ENCODE measurements around the gene VPS33A. TPM values are rescaled to one million over a fixed set of nuclear protein-coding genes. Genes with fewer than 3 reads are reported as not detected.

Gene VPS33A
- total RNA-seq, 3 donors from 2014 or later: 13.4 to 17.4 (median 14.4) TPM

DNA sequence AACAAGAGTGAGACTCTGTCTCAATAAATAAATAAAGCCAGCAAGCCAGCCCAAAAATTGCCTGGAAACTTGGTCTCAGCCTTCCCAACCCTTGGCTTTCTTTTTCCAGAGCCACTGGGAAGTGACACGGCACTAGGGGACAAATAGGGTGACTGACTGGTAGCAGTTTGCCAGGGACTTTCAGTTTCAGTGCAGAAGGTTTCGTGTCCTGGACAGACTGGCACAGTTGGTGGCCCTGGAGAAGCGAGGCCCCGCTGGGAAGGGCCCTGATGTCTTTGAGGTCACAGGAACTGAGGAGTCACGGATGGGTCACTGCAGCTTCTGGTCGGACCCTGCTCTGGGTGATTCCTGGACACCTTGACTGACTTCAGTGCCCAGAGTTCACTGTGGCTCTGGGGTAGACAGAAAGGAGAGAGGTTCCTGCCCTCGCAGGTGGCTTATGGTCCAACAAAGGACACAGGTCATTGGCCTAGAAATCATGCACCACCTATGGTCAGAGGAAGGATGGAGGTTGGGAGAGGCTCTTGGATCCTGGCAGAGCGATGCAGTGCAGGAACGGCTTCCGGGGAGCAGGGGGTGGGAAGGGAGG lies 80.7 kb downstream of the VPS33A start:
- no peaks in the 10 kb centered on the region for H3K27me3 ChIP-seq
- H3K4me1 ChIP-seq: no peaks in the 10 kb centered on the region
- DNase-seq (ENCODE audit: low spot score in 2 of 2): no peak
- H3K9me3 ChIP-seq: no peaks in the 10 kb centered on the region
- H3K4me3 ChIP-seq: no peak overlapping the region
- intact Hi-C loops (cut with DNase I; ENCODE audit: low total_unique reads): no loop called here
- no peaks in the 10 kb centered on the region for H3K36me3 ChIP-seq
- TF ChIP-seq, protein P1, sequence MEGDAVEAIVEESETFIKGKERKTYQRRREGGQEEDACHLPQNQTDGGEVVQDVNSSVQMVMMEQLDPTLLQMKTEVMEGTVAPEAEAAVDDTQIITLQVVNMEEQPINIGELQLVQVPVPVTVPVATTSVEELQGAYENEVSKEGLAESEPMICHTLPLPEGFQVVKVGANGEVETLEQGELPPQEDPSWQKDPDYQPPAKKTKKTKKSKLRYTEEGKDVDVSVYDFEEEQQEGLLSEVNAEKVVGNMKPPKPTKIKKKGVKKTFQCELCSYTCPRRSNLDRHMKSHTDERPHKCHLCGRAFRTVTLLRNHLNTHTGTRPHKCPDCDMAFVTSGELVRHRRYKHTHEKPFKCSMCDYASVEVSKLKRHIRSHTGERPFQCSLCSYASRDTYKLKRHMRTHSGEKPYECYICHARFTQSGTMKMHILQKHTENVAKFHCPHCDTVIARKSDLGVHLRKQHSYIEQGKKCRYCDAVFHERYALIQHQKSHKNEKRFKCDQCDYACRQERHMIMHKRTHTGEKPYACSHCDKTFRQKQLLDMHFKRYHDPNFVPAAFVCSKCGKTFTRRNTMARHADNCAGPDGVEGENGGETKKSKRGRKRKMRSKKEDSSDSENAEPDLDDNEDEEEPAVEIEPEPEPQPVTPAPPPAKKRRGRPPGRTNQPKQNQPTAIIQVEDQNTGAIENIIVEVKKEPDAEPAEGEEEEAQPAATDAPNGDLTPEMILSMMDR (IDR thresholded peaks at IDR 0.05): no peak
- TF ChIP-seq POLR2A (IDR thresholded peaks at IDR 0.05) (no peak), POLR2AphosphoS5 (IDR thresholded peaks at IDR 0.05) (no peak)
- H3K27ac ChIP-seq: no peak overlapping the region

DNA sequence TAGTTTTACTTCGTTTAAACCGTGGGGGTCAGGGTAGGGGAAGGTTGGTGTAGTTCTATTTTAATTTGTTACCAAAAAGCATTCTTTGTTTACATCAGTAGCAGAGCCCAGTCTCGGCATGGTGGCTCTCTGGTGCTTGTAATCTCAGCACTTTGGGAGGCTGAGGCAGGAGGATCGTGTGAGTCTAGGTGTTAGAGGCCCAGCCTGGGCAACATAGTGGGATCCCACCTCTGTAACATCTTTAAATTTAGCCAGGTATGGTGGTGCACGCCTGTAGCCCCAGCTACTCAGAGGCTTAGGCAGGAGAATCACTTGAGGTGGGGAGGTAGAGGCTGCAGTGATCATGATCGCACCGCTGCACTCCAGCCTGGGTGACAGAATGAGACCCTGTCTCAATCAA lies 81.2 kb downstream of the VPS33A start:
- H3K27me3 ChIP-seq: no peaks in the 10 kb centered on the region
- DNase-seq (ENCODE audit: low spot score in 2 of 2): no peak
- intact Hi-C loops (cut with DNase I; ENCODE audit: low total_unique reads): no loop called here
- H3K9me3 ChIP-seq: no peaks in the 10 kb centered on the region
- H3K4me1 ChIP-seq: no peaks in the 10 kb centered on the region
- H3K27ac ChIP-seq: no peak overlapping the region
- no peaks in the 10 kb centered on the region for H3K36me3 ChIP-seq
- no peak overlapping the region for H3K4me3 ChIP-seq
- TF ChIP-seq POLR2A (IDR thresholded peaks at IDR 0.05): no peak
- TF ChIP-seq, protein P1 (IDR thresholded peaks at IDR 0.05): no peak
- no peak for TF ChIP-seq POLR2AphosphoS5 (IDR thresholded peaks at IDR 0.05)

DNA sequence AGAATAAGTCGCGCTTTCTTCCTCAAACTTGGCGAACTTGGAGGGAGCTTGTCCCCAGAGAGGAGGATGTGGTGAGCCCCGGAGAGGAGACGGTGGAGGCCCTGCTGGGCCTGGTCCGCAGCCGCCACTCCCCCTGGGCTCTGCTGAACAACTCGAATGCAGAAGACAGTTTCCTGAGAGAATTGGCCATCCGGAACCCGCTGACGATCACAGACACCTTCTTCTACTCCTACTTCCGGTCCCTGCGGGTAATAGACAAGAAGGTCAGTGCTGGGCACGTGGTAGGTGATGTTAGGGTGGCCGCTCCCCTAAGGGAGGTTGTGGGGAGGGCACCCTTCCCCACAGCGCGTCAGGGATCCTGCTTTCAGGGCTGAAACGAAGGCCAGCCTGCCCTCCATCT lies 81.8 kb downstream of the VPS33A start:
- no peak for TF ChIP-seq POLR2A (IDR thresholded peaks at IDR 0.05)
- TF ChIP-seq, protein P1 (IDR thresholded peaks at IDR 0.05): no peak
- no peak for TF ChIP-seq POLR2AphosphoS5 (IDR thresholded peaks at IDR 0.05)
- intact Hi-C loops (cut with DNase I; ENCODE audit: low total_unique reads): no loop called here

DNA sequence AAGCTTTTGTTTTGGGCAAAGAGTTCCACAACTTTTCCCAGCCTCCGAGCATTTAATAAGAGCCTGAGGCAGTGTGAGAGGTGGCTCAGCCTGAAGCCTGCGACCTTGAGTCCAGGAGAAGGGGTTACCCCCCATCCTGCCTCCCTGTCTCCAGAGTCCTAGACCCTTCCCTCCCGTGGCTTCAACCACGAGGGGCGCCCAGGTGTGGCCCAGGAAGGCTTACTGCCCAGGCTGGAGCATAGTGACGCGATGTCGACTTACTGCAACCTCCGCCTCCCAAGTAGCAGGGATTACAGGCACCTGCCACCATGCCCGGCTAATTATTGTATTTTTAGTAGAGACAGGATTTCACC lies 82.7 kb downstream of the VPS33A start:
- no peak overlapping the region for H3K27ac ChIP-seq
- H3K27me3 ChIP-seq: no peaks in the 10 kb centered on the region
- H3K36me3 ChIP-seq: no peaks in the 10 kb centered on the region
- no peak for TF ChIP-seq POLR2AphosphoS5 (IDR thresholded peaks at IDR 0.05)
- TF ChIP-seq, protein P1 (IDR thresholded peaks at IDR 0.05): no peak
- TF ChIP-seq POLR2A (IDR thresholded peaks at IDR 0.05): no peak
- H3K4me1 ChIP-seq: no peaks in the 10 kb centered on the region
- DNase-seq (ENCODE audit: low spot score in 2 of 2): no peak
- H3K4me3 ChIP-seq: peak overlapping the region; percentile 39 to 77 (median 60)
- H3K9me3 ChIP-seq: no peaks in the 10 kb centered on the region
- intact Hi-C loops (cut with DNase I; ENCODE audit: low total_unique reads): no loop called here

More for the DNA sequence above, 81.8 kb downstream of the VPS33A start:
- H3K27me3 ChIP-seq: no peaks in the 10 kb centered on the region
- H3K4me3 ChIP-seq: no peak overlapping the region
- H3K9me3 ChIP-seq: no peaks in the 10 kb centered on the region
- H3K36me3 ChIP-seq: no peaks in the 10 kb centered on the region
- H3K4me1 ChIP-seq: no peaks in the 10 kb centered on the region
- DNase-seq (ENCODE audit: low spot score in 2 of 2): no peak
- no peak overlapping the region for H3K27ac ChIP-seq

DNA sequence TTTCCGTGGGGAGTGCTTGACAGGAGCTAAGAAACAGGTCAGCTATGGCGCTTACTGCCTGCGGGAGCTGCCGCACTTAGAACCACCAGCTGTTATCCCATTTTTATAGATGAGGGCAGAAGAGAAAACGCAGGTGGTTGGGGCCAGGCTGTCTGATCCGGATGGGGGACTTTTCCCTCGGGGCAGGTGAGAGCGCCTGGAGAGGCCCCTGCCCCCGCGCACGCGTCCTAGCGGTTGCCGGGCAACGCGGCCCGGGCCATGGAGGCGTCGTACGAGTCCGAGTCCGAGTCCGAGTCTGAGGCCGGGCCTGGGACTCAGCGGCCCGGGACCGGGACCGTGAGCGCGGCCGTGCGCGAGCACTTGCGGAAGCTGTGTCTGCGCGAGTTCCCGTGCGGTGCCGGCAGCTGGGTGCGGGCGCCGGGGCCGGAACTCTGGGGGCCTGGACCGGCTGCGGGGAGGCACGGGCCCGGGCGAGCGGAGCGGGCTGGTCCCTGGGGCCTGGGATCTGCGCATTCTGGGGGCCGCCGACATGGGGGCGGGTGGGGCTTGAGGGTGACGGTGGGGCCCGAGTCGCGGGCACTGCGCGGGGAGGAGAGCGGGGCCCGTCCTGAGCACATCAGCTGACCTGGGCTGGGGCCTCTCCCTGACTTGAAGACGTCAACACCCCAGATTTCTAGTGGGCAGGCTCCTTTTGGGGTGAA lies 83.3 kb downstream of the VPS33A start, which contains the start of gene LRRC43:
Gene LRRC43, plus strand, starts transcription at position 237 of the 701 bp plus-strand sequence. Its CDS starts 22 bp downstream, at position 259.
- intact Hi-C loops (cut with DNase I; ENCODE audit: low total_unique reads): no loop called here
- peak within 1 kb of the TSS; percentile 39 to 77 (median 60) for H3K4me3 ChIP-seq
- DNase-seq (ENCODE audit: low spot score in 2 of 2): no peak
- TF ChIP-seq, protein P1 (IDR thresholded peaks at IDR 0.05): no peak
- H3K27me3 ChIP-seq: no peaks in the 10 kb centered on the region
- H3K4me1 ChIP-seq: no peaks in the 10 kb centered on the region
- no peaks in the 10 kb centered on the region for H3K9me3 ChIP-seq
- H3K36me3 ChIP-seq: no peaks in the 10 kb centered on the region
- no peak within 1 kb of the TSS for H3K27ac ChIP-seq
